Stimulated activated naive CD8-positive, alpha-beta T cell treated with anti-CD3 and anti-CD28 coated beads, Interleukin-15, Interleukin-2, amounts not matched to agents 100 U/mL and 50 U/mL, for 24 hours (primary cell): Measurements from ENCODE around the gene SPIB.
"Not testable (repeated sequence)": the region's sequence is repeated elsewhere in the genome, so short reads cannot be mapped to it uniquely, and the experiment has no call there.

Experiments used
- ATAC-seq: fragments of 150-1000 bp; cut with Tn5 transposase; one replicate; pipeline ENCODE4 v1.10.0; 2021
- DNase-seq: peaks from one replicate; pipeline ENCODE4 v3.0.0; 2021

The SPIB gene

DNA sequence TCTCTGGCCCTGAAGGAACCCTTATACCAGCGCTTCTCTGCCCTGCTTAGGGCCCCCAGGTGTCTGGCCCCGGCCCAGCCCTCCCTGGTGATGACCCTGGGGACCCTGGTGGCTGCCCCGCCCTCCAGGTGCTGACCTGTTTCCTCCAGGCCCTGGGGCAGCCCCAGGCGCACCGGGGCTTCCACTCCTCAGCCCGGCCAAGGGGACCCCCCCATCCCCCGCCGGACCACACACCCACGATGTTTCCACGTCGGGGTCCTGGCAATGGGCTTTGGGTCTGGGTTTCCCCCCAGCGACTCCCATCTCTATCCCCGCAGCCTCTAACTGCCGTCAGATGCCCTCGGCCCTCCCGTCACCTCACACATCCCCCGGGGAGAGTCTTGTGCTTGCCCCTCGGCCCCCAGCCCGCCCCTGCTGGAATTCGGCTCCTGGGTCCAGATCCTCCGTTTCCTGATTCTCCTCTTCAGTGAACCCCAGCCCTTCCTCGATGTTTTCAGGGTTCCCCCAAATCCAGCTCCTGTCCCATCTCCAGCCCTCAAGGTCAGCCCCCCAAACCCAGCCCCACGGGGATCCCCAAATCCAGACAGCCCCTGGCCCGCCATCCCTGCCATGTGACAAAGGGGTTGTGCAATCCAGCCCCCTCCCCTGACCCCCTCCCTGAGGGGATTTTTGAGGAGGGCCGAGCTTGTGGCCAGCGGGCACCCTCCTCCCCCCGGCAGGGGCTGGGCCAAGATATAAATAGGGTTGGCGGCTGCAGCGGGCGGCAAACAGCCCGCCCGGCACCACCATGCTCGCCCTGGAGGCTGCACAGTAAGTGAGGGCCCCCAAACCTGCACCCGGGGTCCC lies at the start of gene SPIB:
Gene SPIB, plus strand, starts transcription at position 763 of the 846 bp plus-strand sequence. Its CDS starts 25 bp downstream, at position 788.
- peak; percentile 10 for ATAC-seq
- DNase-seq: peak; percentile 42

DNA sequence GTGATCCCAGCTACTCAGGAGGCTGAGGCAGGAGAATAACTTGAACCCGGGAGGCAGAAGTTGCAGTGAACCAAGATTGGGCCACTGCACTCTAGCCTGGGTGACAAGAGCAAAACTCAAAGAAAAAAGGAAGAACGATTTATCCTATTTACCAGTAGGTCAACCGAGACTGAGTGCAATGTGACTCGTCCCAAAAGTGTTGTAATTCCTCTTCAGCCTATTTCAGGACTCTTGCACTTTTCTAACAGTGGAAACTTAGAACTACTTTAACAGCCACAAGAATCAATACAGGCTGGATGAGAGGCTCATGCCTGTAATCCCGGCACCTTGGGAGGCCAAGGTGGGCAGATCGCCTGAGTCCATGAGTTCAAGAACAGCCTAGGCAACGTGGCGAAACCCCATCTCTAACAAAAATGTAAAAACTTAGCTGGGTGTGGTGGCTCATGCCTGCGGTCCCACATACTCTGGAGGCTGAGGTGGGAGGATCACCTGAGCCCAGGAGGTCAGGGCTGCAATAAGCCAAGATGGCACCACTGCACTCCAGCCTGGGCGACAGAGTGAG lies 46.7 kb upstream of the SPIB start:
- ATAC-seq (no peak), DNase-seq (no peak)

DNA sequence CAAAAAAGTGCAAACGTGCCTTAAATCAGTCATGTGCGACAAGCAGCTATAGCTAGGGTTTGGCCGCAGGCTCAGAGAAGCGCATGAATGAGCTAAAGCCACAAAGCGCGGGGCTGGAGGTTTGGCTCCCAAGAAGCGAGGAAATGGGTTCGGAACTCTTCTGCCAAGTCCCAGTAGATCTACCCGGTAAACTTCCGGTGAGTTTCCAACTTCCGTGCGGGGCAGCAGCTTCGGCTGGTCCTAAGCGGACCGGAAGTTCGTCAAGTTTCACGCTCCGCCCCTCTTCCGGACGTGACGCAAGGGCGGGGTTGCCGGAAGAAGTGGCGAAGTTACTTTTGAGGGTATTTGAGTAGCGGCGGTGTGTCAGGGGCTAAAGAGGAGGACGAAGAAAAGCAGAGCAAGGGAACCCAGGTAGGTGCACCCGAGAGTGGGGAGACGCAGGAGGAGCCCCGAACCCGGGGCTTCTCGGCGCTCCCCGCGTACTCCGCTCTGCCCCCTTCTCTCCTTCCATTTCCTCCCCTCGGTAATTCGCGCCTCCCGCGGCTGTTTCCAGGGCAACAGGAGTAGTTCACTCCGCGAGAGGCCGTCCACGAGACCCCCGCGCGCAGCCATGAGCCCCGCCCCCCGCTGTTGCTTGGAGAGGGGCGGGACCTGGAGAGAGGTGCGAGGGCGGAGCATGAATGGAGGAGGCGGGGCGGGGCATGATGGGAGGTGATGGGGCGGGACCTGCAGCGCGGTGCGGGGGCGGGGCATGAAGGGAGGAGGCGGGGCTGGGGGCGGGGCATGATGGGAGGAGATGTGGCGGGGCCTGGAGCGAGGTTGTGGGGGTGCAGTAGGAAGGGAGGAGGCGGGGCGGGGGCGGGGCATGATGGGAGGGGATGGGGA lies 42.3 kb upstream of the SPIB start, which contains the start of gene NR1H2:
Gene NR1H2, plus strand, starts transcription at position 292 of the 885 bp plus-strand sequence. CDS start 1,149 bp downstream, outside the sequence.
- DNase-seq (peak; percentile 94), ATAC-seq (peak; percentile 91)

DNA sequence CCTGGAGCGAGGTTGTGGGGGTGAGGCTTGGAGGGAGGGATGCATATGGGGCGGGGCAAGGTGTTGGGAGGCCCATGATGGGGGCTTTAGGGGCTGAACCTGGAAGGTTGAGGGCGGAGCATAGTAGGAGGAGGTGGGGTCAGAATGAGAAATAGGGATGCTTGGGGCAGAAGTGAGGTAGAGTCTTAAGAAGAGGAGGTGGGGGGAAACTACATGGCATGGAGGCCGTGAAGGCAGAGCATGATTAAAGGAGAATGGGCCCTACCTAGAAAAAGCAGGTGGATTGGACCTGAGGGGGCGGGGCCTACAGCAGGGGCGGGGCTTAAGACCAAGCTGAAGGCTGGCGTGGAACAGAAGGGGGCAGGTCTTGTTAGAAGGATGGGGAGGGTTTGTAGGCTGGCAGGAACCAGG lies 41.7 kb upstream of the SPIB start:
- peak; percentile 16 for ATAC-seq
- peak; percentile 60 for DNase-seq

DNA sequence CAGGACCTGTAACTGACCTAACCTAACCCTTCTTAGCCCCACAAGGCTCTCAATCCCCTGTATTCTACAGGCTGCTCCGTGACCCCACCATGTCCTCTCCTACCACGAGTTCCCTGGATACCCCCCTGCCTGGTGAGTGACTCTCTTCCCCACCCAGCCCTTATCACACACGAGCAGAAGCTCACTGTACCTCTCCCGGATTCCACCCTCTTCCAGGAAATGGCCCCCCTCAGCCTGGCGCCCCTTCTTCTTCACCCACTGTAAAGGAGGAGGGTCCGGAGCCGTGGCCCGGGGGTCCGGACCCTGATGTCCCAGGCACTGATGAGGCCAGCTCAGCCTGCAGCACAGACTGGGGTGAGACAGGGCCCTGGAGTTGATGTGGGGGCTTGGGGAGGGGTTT lies 41.2 kb upstream of the SPIB start:
- DNase-seq (no peak), ATAC-seq (no peak)

DNA sequence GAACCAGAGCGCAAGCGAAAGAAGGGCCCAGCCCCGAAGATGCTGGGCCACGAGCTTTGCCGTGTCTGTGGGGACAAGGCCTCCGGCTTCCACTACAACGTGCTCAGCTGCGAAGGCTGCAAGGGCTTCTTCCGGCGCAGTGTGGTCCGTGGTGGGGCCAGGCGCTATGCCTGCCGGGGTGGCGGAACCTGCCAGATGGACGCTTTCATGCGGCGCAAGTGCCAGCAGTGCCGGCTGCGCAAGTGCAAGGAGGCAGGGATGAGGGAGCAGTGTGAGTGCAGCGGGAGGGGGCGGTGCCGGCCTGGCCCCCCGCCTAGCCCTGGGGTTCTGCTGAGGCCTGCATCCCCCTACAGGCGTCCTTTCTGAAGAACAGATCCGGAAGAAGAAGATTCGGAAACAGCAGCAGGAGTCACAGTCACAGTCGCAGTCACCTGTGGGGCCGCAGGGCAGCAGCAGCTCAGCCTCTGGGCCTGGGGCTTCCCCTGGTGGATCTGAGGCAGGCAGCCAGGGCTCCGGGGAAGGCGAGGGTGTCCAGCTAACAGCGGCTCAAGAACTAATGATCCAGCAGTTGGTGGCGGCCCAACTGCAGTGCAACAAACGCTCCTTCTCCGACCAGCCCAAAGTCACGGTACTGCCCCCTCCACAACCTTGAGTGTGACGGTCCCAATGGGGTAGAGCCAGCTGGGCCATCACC lies 40.4 kb upstream of the SPIB start:
- DNase-seq (no peak), ATAC-seq (no peak)

DNA sequence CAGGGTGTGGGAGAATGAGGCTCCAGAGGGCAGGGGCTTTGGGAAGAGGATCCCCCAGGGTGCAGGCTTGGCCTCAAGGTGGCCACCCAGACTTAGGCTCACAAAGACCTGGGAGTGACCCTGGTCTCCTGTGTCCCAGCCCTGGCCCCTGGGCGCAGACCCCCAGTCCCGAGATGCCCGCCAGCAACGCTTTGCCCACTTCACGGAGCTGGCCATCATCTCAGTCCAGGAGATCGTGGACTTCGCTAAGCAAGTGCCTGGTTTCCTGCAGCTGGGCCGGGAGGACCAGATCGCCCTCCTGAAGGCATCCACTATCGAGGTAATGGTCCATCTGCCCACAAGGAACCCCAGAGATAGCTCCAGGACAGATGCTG lies 39.9 kb upstream of the SPIB start:
- no peak for DNase-seq
- no peak for ATAC-seq

DNA sequence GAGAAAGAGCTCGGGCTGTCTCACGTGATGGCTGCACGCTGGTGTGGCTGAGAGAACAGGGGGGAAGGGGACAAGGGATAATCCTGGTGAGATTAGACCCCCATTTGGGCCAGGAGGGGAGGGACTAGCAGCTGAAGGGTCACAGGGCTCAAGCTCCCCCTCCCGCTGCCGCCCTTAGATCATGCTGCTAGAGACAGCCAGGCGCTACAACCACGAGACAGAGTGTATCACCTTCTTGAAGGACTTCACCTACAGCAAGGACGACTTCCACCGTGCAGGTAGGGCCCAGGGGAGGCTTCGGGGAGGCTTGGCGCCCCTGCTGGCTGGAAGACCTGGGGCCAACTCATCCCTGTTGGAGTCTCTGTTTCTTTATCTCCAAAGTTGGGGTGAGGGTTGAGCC lies 39.1 kb upstream of the SPIB start:
- no peak for DNase-seq
- no peak for ATAC-seq

DNA sequence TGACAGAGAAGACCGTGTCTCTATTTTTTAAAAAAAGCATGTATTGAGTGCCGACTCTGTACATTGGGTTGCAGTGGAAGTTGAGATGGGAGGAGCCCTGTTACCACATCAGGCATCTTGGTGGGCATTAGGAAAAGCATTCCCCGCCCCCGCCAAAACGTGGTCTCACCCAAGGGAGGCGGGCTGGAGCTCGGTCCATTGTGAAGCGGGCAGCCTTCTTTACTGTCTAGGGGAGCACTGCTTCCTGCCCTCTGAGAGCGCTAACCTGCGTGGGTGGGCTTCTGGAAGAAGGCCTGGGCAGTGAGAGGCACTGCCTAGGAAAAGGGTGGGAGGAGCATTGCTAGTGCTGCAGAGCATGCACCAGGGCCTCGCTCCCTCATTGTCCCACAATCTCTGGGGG lies 38.6 kb upstream of the SPIB start:
- no peak for ATAC-seq
- DNase-seq: no peak

DNA sequence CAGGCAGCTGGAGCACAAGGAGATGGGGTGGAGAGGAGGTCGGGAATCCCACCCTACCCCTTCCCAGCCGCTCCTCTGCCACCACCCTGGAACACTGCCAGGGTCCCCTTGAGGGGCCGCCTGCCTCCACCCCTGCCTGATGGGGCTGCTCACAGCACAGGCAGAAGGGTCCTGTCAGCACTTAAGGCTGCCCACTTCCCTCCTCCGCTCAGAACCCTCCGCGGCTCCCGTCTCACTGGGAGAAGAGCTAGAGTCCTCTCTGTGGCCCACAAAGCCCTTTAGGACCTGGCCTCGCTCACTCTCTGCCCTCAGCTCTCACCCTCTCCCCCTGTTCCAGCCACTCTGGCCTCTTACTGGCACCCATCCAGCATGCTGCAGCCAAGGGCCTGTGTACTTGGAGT lies 38.0 kb upstream of the SPIB start:
- no peak for DNase-seq
- ATAC-seq: no peak

DNA sequence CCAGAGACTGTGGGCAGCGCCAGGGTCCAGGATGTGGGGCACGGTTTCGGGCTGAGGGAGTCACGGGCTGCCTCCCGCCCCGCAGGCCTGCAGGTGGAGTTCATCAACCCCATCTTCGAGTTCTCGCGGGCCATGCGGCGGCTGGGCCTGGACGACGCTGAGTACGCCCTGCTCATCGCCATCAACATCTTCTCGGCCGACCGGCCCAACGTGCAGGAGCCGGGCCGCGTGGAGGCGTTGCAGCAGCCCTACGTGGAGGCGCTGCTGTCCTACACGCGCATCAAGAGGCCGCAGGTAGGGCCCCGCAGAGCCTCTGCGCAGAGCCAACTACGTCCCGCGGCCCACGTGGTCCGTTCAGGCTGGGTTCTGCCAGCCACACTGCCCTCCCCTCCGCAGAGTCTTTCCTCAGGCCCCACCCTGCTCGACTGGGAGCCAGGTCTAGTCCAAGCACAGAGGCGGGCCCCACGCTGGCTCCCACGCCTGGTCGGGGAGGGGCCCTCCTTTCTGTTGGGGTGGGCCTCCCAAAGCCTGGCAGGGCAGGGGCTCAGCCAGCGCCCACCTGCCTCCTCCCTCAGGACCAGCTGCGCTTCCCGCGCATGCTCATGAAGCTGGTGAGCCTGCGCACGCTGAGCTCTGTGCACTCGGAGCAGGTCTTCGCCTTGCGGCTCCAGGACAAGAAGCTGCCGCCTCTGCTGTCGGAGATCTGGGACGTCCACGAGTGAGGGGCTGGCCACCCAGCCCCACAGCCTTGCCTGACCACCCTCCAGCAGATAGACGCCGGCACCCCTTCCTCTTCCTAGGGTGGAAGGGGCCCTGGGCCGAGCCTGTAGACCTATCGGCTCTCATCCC lies 36.6 kb upstream of the SPIB start:
- DNase-seq: no peak
- no peak for ATAC-seq

DNA sequence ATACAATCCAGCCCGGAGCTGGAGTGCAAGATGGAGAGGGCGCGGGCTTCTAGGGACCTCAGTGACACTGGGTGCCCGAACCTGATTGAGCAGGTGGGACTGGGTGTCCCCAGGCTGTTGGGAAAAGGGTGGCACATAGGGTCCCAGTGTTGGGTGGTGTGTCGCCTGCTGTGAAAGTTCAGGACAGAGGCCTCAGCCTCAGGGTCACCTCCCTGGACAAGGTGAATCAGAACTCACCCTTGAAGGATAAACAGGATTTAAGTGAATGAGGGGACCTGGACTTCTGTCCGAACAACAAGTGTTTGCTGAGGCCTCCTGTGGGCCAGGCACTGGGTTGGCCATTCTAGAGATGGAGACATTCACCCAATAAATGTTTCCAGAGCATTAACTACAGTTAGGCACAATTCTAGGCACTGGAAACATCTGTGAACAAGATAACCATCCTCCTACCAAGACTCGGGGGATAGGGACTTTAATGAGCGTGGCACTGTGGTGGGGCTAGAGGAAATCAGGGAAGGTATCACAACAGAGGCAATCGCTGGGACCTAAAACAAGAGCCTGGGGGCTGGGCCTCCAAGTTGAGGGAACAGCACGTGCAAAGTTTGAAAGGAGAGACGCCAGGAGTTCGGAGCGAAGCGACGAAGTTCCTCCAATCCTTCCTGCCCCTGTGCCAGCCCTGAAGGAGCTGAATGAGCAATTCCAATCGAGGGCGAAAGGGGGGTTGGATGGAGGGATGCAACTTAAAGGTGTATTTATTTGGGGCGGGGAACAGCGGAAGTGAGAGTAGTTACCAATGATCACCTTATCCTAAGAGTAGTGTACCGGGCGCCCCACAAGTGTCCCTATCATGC lies 35.5 kb upstream of the SPIB start:
- ATAC-seq (peak; percentile 2), DNase-seq (no peak)

DNA sequence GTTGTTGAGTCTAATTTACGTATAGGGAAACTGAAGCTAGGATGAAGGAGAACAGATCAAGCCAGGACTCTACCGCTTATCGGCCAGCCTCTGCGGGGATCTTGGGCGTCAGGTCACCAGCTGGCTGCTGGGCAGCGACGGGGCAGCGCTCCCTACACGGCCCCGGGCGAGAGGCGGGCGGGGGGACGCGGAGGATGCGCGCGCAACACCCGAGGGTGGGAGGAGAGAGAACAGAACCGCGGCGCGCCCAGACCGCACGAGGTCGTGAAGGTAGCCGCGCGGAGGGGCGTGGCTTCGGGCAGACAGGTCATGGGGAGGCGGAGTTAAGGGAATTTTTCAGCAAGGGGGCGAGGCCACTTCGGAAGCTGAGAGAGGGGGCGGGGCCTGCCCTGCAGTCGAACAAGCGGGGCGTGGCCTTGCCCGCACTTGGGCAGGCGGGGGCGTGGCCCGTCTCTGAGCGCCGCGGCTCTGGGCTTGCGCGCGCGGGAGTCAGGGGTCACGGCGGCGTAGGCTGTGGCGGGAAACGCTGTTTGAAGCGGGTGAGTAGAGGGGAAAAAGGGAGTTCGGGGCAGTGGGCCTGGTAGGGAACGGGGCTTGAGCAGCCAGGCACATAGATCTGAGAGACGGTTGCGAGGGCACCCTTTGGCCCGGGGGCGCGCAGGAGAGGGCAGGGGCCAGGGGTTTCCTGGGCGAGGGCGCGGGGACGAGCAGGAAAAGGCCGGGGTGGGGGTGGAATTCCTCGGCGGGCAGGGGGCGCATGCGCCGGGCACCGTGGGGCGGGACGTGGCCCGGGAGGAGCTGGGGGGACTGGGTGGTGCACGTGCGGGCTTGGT lies 34.7 kb upstream of the SPIB start, which contains the start of gene POLD1:
Gene POLD1, plus strand, starts transcription at position 496 of the 833 bp plus-strand sequence. CDS start 14,505 bp downstream, outside the sequence.
- peak; percentile 86 for ATAC-seq
- peak; percentile 99 for DNase-seq

DNA sequence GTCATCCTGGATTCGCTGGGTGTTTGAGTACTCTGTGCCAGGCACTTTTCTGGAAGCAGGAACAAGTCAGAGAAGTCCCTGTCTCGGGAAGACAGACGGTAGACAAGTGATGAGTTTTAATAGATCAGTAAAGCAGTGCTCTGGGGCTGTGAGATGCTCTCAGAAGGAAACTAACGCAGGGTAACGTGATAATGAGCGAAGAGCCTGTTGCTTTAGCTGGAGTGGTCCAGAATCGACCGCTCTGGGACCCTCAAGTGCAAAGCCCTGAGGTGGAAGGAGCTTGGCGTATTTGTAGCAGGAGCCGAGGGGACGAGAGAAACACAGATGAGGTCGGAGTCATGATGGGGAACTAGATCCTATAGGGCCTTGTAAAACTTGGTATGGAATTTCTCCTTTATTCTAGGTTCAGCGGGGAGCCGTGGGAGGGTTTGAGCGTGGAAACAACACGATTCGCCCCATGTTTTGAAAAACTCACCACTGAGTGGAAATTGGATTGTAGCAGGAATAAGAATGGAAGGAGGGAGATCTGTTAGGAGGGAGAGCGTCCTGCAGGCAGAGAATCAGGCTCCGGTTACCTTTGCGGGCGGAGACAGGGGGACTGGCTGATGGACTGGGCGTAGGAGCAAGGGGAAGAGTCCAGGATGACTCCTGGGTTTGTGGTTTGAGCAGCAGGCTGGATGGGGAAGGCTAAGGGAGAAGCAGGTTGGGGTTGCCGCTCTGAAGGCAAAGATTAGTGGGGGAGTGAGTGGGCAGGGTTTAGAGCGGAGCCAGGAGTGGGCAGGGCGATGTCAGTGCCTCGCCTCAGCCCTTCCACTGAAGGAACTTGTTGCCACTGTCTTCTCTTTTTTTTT lies 33.8 kb upstream of the SPIB start:
- no peak for ATAC-seq
- DNase-seq: no peak

DNA sequence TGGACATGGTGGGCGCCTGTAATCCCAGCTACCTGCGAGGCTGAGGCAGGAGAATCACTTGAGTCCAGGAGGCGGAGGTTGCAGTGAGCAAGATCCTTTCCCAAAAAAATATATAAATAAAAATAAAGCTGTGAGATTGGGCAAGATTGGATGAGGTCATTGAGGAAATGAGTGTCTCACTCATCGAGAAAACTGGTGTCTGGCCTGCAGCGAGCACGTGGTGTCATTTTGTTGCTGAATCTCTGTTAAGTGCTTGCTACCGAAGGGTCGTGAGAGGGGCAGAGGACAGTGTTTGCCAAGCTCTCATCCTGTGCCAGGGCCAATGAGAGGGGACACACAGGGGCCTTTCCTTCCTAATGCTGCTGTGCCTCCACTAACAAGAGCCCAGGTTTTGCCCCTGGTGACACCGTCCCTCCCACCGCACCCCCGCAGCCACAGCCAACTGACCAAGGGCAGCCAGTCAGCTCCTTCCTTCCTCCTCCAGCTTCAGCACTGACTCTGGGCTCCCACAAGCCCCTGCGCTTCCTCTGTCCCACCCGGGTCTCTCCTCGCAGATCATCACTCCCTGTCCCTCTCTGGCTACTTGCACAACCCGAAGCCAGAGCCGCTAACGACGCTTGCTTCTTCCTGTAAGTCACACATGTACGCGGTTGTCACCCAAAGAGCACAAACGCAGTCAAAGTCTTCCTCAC lies 31.4 kb upstream of the SPIB start:
- no peak for DNase-seq
- no peak for ATAC-seq

DNA sequence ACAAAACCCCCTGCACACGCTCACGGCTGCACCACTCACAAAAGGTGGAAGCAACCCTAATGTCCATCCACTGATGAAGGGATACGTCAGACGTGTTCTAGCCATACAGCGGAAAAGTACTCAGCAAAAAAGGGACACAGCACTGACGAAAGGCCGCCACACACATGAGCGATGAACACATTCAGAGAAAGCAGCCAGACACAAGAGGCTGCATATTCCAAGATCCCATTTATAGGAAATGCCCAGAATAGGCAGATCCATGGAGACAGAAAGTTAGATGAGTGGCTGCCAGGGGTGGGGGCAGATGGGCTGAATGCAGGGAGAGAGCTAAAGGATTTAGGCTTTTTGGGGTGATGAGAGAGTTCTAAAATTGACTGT lies 30.9 kb upstream of the SPIB start:
- ATAC-seq: no peak

DNA sequence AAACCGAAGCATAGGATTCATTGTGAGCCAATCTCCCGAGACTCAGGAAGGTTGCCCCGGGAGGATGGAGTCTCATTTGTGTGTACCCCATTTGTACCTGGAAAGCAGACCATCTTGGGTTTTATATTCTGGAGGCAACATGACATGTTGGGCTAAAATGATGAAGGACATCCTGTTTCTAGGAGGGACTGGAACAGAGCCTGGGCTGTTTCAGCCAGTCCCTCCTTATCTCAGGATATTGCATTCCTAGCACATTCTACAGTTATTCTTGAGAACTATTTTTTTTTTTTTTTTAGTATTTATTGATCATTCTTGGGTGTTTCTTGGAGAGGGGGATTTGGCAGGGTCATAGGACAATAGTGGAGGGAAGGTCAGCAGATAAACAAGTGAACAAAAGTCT lies 28.4 kb upstream of the SPIB start:
- not testable (repeated sequence) for ATAC-seq

More for the DNA sequence above, 30.9 kb upstream of the SPIB start:
- DNase-seq: no peak

More for the DNA sequence above, 28.4 kb upstream of the SPIB start:
- DNase-seq: not testable (repeated sequence)
